Measurements from ENCODE around the gene OVOL1. TPM values are rescaled to one million over a fixed set of nuclear protein-coding genes. Genes with fewer than 3 reads are reported as not detected.

The OVOL1 gene
- not detected for polyA plus RNA-seq (2013, experiment 1 of 2)
- polyA plus RNA-seq (2013, experiment 2 of 2): not detected

GRCh38 chr11:65786786-65787636, at the start of gene OVOL1:
Gene OVOL1, plus strand, starts transcription at chr11:65787063. Its CDS starts 311 bp downstream, at chr11:65787374.
- H3K4me1 ChIP-seq (ENCODE audit: control insufficient read depth, insufficient read depth, low read depth, low read length): peaks cover 20% of the 10 kb centered on the region
- H2BK5ac ChIP-seq (ENCODE audit: low read depth, low read length, poor library complexity, severe bottlenecking): no peak within 1 kb of the TSS
- no peak within 1 kb of the TSS for H2BK12ac ChIP-seq (ENCODE audit: low read length in 2 of 2)
- H3K4me3 ChIP-seq (ENCODE audit: insufficient read depth in 1 of 2, low read depth in 1 of 2, low read length in 2 of 2): no peak within 1 kb of the TSS
- 1% methylated on average over 64 of the region's 112 CpGs for WGBS
- peak within 1 kb of the TSS in 1 of 2 experiments; percentile 50 for H3K14ac ChIP-seq (ENCODE audit: low read length in 2 of 2)
- no peak within 1 kb of the TSS for H3K4ac ChIP-seq (ENCODE audit: low read depth in 1 of 2, low read length in 2 of 2)
- H4K8ac ChIP-seq (ENCODE audit: low read length): no peak within 1 kb of the TSS
- no peak within 1 kb of the TSS for H3K27ac ChIP-seq (ENCODE audit: low read length, poor library complexity, severe bottlenecking)
- no peak within 1 kb of the TSS for H4K91ac ChIP-seq (ENCODE audit: low read length)
- no peak within 1 kb of the TSS for H2BK15ac ChIP-seq (ENCODE audit: low read depth, poor library complexity, severe bottlenecking)
- peak within 1 kb of the TSS in 1 of 2 experiments; percentile 21 for H3K18ac ChIP-seq (ENCODE audit: low read depth in 1 of 2, low read length in 2 of 2)
- H2AFZ ChIP-seq (ENCODE audit: low read depth, low read length): no peak within 1 kb of the TSS
- H3K36me3 ChIP-seq (ENCODE audit: control insufficient read depth in 1 of 2, insufficient read depth in 2 of 2, low read depth in 1 of 2, low read length in 2 of 2): no peaks in the 10 kb centered on the region
- H2BK120ac ChIP-seq (ENCODE audit: low read depth, low read length): no peak within 1 kb of the TSS
- H3K27me3 ChIP-seq (ENCODE audit: control insufficient read depth in 1 of 2, insufficient read depth in 1 of 2, low read length in 2 of 2): peaks cover 64 to 78% of the 10 kb centered on the region in 2 experiments
- no peaks in the 10 kb centered on the region for H3K9me3 ChIP-seq (ENCODE audit: control insufficient read depth, low read length)
- H2AK5ac ChIP-seq (ENCODE audit: low read length, severe bottlenecking): no peak within 1 kb of the TSS
- no peak for DNase-seq
- no peaks in the 10 kb centered on the region for H3K79me1 ChIP-seq (replicated peaks; ENCODE audit: low read length, poor library complexity, severe bottlenecking)
- H3K9ac ChIP-seq (ENCODE audit: low read length): no peak within 1 kb of the TSS
- peak within 1 kb of the TSS in 1 of 2 experiments; percentile 85 for H3K23ac ChIP-seq (ENCODE audit: low read length in 2 of 2)
- H3K4me2 ChIP-seq (ENCODE audit: low read length, poor library complexity, severe bottlenecking): peak within 1 kb of the TSS; percentile 38

- H3K4ac ChIP-seq (ENCODE audit: low read depth in 1 of 2, low read length in 2 of 2): no peak overlapping the region
- H3K18ac ChIP-seq (ENCODE audit: low read depth in 1 of 2, low read length in 2 of 2): no peak overlapping the region
- H3K27me3 ChIP-seq (ENCODE audit: control insufficient read depth in 1 of 2, insufficient read depth in 1 of 2, low read length in 2 of 2): peaks cover 4 to 9% of the 10 kb centered on the region in 2 experiments
- H3K9ac ChIP-seq (ENCODE audit: low read length): no peak overlapping the region
- no peak overlapping the region for H4K8ac ChIP-seq (ENCODE audit: low read length)
- H2BK120ac ChIP-seq (ENCODE audit: low read depth, low read length): no peak overlapping the region
- no peak overlapping the region for H2BK5ac ChIP-seq (ENCODE audit: low read depth, low read length, poor library complexity, severe bottlenecking)
- H3K4me2 ChIP-seq (ENCODE audit: low read length, poor library complexity, severe bottlenecking): no peak overlapping the region
- no CpG with 5 or more reads among the region's 2 CpGs for WGBS
- no peak overlapping the region for H3K14ac ChIP-seq (ENCODE audit: low read length in 2 of 2)
- no peak overlapping the region for H2AK5ac ChIP-seq (ENCODE audit: low read length, severe bottlenecking)
- H3K36me3 ChIP-seq (ENCODE audit: control insufficient read depth in 1 of 2, insufficient read depth in 2 of 2, low read depth in 1 of 2, low read length in 2 of 2): no peaks in the 10 kb centered on the region
- H3K23ac ChIP-seq (ENCODE audit: low read length in 2 of 2): no peak overlapping the region
- H3K27ac ChIP-seq (ENCODE audit: low read length, poor library complexity, severe bottlenecking): no peak overlapping the region
- H3K4me1 ChIP-seq (ENCODE audit: control insufficient read depth, insufficient read depth, low read depth, low read length): no peaks in the 10 kb centered on the region
- H3K9me3 ChIP-seq (ENCODE audit: control insufficient read depth, low read length): peaks cover 15% of the 10 kb centered on the region
- H2AFZ ChIP-seq (ENCODE audit: low read depth, low read length): no peak overlapping the region
- no peak for DNase-seq
- no peak overlapping the region for H3K4me3 ChIP-seq (ENCODE audit: insufficient read depth in 1 of 2, low read depth in 1 of 2, low read length in 2 of 2)
- no peak overlapping the region for H2BK15ac ChIP-seq (ENCODE audit: low read depth, poor library complexity, severe bottlenecking)
- no peaks in the 10 kb centered on the region for H3K79me1 ChIP-seq (replicated peaks; ENCODE audit: low read length, poor library complexity, severe bottlenecking)
- no peak overlapping the region for H4K91ac ChIP-seq (ENCODE audit: low read length)
- no peak overlapping the region for H2BK12ac ChIP-seq (ENCODE audit: low read length in 2 of 2)
These were observed 47.8 kb upstream of the OVOL1 start for GRCh38 chr11:65739022-65739421.

GRCh38 chr11:65741185-65741584, 45.7 kb upstream of the OVOL1 start:
- H4K91ac ChIP-seq (ENCODE audit: low read length): no peak overlapping the region
- H4K8ac ChIP-seq (ENCODE audit: low read length): no peak overlapping the region
- peaks cover 2% of the 10 kb centered on the region for H3K4me1 ChIP-seq (ENCODE audit: control insufficient read depth, insufficient read depth, low read depth, low read length)
- H2BK5ac ChIP-seq (ENCODE audit: low read depth, low read length, poor library complexity, severe bottlenecking): no peak overlapping the region
- no peak overlapping the region for H3K23ac ChIP-seq (ENCODE audit: low read length in 2 of 2)
- DNase-seq: no peak
- no peaks in the 10 kb centered on the region for H3K36me3 ChIP-seq (ENCODE audit: control insufficient read depth in 1 of 2, insufficient read depth in 2 of 2, low read depth in 1 of 2, low read length in 2 of 2)
- 80% methylated on average over 8 of the region's 8 CpGs for WGBS
- H3K18ac ChIP-seq (ENCODE audit: low read depth in 1 of 2, low read length in 2 of 2): no peak overlapping the region
- H3K4me2 ChIP-seq (ENCODE audit: low read length, poor library complexity, severe bottlenecking): no peak overlapping the region
- H2AK5ac ChIP-seq (ENCODE audit: low read length, severe bottlenecking): no peak overlapping the region
- no peak overlapping the region for H3K9ac ChIP-seq (ENCODE audit: low read length)
- no peak overlapping the region for H2BK15ac ChIP-seq (ENCODE audit: low read depth, poor library complexity, severe bottlenecking)
- H2BK120ac ChIP-seq (ENCODE audit: low read depth, low read length): no peak overlapping the region
- peaks cover 14% of the 10 kb centered on the region for H3K9me3 ChIP-seq (ENCODE audit: control insufficient read depth, low read length)
- H3K27me3 ChIP-seq (ENCODE audit: control insufficient read depth in 1 of 2, insufficient read depth in 1 of 2, low read length in 2 of 2): peaks cover 9 to 13% of the 10 kb centered on the region in 2 experiments
- no peak overlapping the region for H2BK12ac ChIP-seq (ENCODE audit: low read length in 2 of 2)
- no peaks in the 10 kb centered on the region for H3K79me1 ChIP-seq (replicated peaks; ENCODE audit: low read length, poor library complexity, severe bottlenecking)
- H3K27ac ChIP-seq (ENCODE audit: low read length, poor library complexity, severe bottlenecking): no peak overlapping the region
- no peak overlapping the region for H3K14ac ChIP-seq (ENCODE audit: low read length in 2 of 2)
- H3K4me3 ChIP-seq (ENCODE audit: insufficient read depth in 1 of 2, low read depth in 1 of 2, low read length in 2 of 2): no peak overlapping the region
- H3K4ac ChIP-seq (ENCODE audit: low read depth in 1 of 2, low read length in 2 of 2): no peak overlapping the region
- no peak overlapping the region for H2AFZ ChIP-seq (ENCODE audit: low read depth, low read length)

DNA sequence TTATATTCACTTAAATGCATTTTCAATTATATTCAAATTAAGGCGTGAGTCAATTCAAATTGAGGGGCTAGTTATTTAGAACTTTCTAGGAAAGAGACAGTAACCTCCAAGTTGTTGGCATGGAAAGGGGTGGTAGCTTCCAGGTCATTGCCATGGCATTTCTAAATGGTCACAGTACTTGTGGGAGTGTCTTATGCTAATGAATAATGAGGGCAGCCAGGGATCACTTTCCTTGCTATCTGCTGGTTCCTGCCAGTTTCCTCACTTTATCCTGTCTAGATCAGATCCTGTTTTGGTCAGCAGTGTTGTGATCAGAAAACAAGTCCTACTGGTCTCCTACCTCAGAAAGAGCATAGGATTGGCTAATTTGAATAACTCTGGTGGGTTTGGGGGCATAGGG, 44.5 kb upstream of the OVOL1 start:
- Histone ChIP-seq H2AFZ (ENCODE audit: low read depth, low read length) (no peak overlapping the region), H2AK5ac (ENCODE audit: low read length, severe bottlenecking) (no peak overlapping the region), H3K9me3 (ENCODE audit: control insufficient read depth, low read length) (peaks cover 5% of the 10 kb centered on the region), H3K18ac (ENCODE audit: low read depth in 1 of 2, low read length in 2 of 2) (no peak overlapping the region), H3K27ac (ENCODE audit: low read length, poor library complexity, severe bottlenecking) (no peak overlapping the region), H3K9ac (ENCODE audit: low read length) (no peak overlapping the region), H4K91ac (ENCODE audit: low read length) (no peak overlapping the region), H3K23ac (ENCODE audit: low read length in 2 of 2) (no peak overlapping the region), H3K4ac (ENCODE audit: low read depth in 1 of 2, low read length in 2 of 2) (no peak overlapping the region), H2BK5ac (ENCODE audit: low read depth, low read length, poor library complexity, severe bottlenecking) (no peak overlapping the region), H2BK12ac (ENCODE audit: low read length in 2 of 2) (no peak overlapping the region), H3K4me1 (ENCODE audit: control insufficient read depth, insufficient read depth, low read depth, low read length) (peaks cover 2% of the 10 kb centered on the region), H3K4me2 (ENCODE audit: low read length, poor library complexity, severe bottlenecking) (no peak overlapping the region), H3K14ac (ENCODE audit: low read length in 2 of 2) (no peak overlapping the region), H4K8ac (ENCODE audit: low read length) (no peak overlapping the region), H3K27me3 (ENCODE audit: control insufficient read depth in 1 of 2, insufficient read depth in 1 of 2, low read length in 2 of 2) (peaks cover 9 to 14% of the 10 kb centered on the region in 2 experiments), H2BK15ac (ENCODE audit: low read depth, poor library complexity, severe bottlenecking) (no peak overlapping the region), H2BK120ac (ENCODE audit: low read depth, low read length) (no peak overlapping the region), H3K79me1 (replicated peaks; ENCODE audit: low read length, poor library complexity, severe bottlenecking) (no peaks in the 10 kb centered on the region), H3K4me3 (ENCODE audit: insufficient read depth in 1 of 2, low read depth in 1 of 2, low read length in 2 of 2) (no peak overlapping the region), H3K36me3 (ENCODE audit: control insufficient read depth in 1 of 2, insufficient read depth in 2 of 2, low read depth in 1 of 2, low read length in 2 of 2) (no peaks in the 10 kb centered on the region)
- 100% methylated on average over 1 of the region's 1 CpG for WGBS
- DNase-seq: no peak
